Measurements from ENCODE around the gene NUDT16.
"Not testable (repeated sequence)": the region's sequence is repeated elsewhere in the genome, so short reads cannot be mapped to it uniquely, and the experiment has no call there.

Gene NUDT16

GRCh38 chr3:131381445-131382291 is at the start of gene NUDT16:
Gene NUDT16 (plus strand): TSS chr3:131381774. CDS start chr3:131381805, 31 bp downstream.
- peak; percentile 96 for DNase-seq

- no peak for DNase-seq
Measured at GRCh38 chr3:131338948-131339640, 42.5 kb upstream of the NUDT16 start.

- no peak for DNase-seq
Measured at GRCh38 chr3:131341761-131342160, 39.8 kb upstream of the NUDT16 start.

- no peak for DNase-seq
Measured at GRCh38 chr3:131348911-131349310, 32.7 kb upstream of the NUDT16 start.

GRCh38 chr3:131349454-131349853 is 32.1 kb upstream of the NUDT16 start:
- no peak for DNase-seq

- no peak for DNase-seq
Measured at GRCh38 chr3:131349946-131350347, 31.6 kb upstream of the NUDT16 start.

GRCh38 chr3:131350506-131350905 is 31.1 kb upstream of the NUDT16 start:
- DNase-seq: no peak

- no peak for DNase-seq
Measured at GRCh38 chr3:131353016-131353877, 28.3 kb upstream of the NUDT16 start.

GRCh38 chr3:131353986-131354385 is 27.6 kb upstream of the NUDT16 start:
- no peak for DNase-seq

- no peak for DNase-seq
Measured at GRCh38 chr3:131356006-131356595, 25.5 kb upstream of the NUDT16 start.

GRCh38 chr3:131357275-131357674 is 24.3 kb upstream of the NUDT16 start:
- no peak for DNase-seq

- DNase-seq: no peak
Measured at GRCh38 chr3:131360191-131360755, 21.3 kb upstream of the NUDT16 start.

- DNase-seq: not testable (repeated sequence)
Measured at GRCh38 chr3:131361066-131361463, 20.5 kb upstream of the NUDT16 start.

GRCh38 chr3:131361464-131362421 is 19.8 kb upstream of the NUDT16 start:
- DNase-seq: no peak

GRCh38 chr3:131363275-131363674 is 18.3 kb upstream of the NUDT16 start:
- no peak for DNase-seq

- DNase-seq: no peak
Measured at GRCh38 chr3:131370935-131371687, 10.5 kb upstream of the NUDT16 start.

GRCh38 chr3:131371688-131372066 is 9.9 kb upstream of the NUDT16 start:
- no peak for DNase-seq

GRCh38 chr3:131374741-131375140 is 6.8 kb upstream of the NUDT16 start:
- DNase-seq: no peak

- DNase-seq: not testable (repeated sequence)
Measured at GRCh38 chr3:131380821-131381444, 641 bp upstream of the NUDT16 start.

Data from NCI-H2081 treated with DMSO at 0.1 percent for 48 hours (cell line).